Activated T-helper 1 cell treated with anti-CD3 and anti-CD28 coated beads, Interleukin-12 subunit alpha, Interleukin-12 subunit beta, Interleukin-2, Interleukin-4 antibody, amounts not matched to agents 30 ng/mL and 10 ng/mL and 1 ng/mL, durations not matched to agents 14 hours and 24 hours and 36 hours (primary cell): ENCODE results near the gene SMARCA2. TPM values are rescaled to one million over a fixed set of nuclear protein-coding genes. Genes with fewer than 3 reads are reported as not detected.

Source experiments
- DNase-seq: peaks from one replicate; pipeline ENCODE4 v3.0.0; 2021; ENCODE audit warnings: low spot score
- H3K27ac Mint-ChIP-seq: one replicate; pipeline ENCODE4 v1.8.0; 2021; ENCODE audit warnings: mild to moderate bottlenecking, mixed read lengths
- H3K27me3 Mint-ChIP-seq: one replicate; pipeline ENCODE4 v1.8.0; 2022; ENCODE audit warnings: mild to moderate bottlenecking, moderate library complexity, mixed read lengths; ENCODE audit not compliant: insufficient read depth
- H3K36me3 Mint-ChIP-seq: one replicate; pipeline ENCODE4 v1.8.0; 2021; ENCODE audit warnings: low read depth, mixed read lengths
- H3K4me1 Mint-ChIP-seq: one replicate; pipeline ENCODE4 v1.8.0; 2021; ENCODE audit warnings: low read depth, mixed read lengths
- H3K4me3 Mint-ChIP-seq: one replicate; pipeline ENCODE4 v1.8.0; 2021; ENCODE audit warnings: mild to moderate bottlenecking, moderate library complexity, mixed read lengths
- H3K9me3 Mint-ChIP-seq: one replicate; pipeline ENCODE4 v1.8.0; 2021; ENCODE audit warnings: mixed read lengths
- intact Hi-C: fragments of 100-400 bp; cut with micrococcal nuclease; formaldehyde crosslinking; loops from one replicate; pipeline ENCODE4 v1.15.1; 2024
- total RNA-seq: library from RNA; stranded (reverse); gene quantifications from 2 replicates; pipeline ENCODE4 v1.2.3, GENCODE V29; 2022

SMARCA2 gene
- total RNA-seq, 1 donor from 2014 or later, result 105 TPM

GRCh38 chr9:1995084-1995483 is 20.1 kb upstream of the SMARCA2 start:
- Mint-ChIP-seq H3K27ac (no peak overlapping the region), H3K4me1 (no peaks in the 10 kb centered on the region), H3K27me3 (peaks cover 19% of the 10 kb centered on the region), H3K9me3 (no peaks in the 10 kb centered on the region), H3K36me3 (no peaks in the 10 kb centered on the region), H3K4me3 (no peak overlapping the region)
- intact Hi-C loops, result no loop called here
- no peak for DNase-seq

GRCh38 chr9:1996156-1996555 is 19.0 kb upstream of the SMARCA2 start:
- Mint-ChIP-seq H3K36me3 (no peaks in the 10 kb centered on the region), H3K27ac (no peak overlapping the region), H3K4me3 (no peak overlapping the region), H3K4me1 (no peaks in the 10 kb centered on the region), H3K9me3 (no peaks in the 10 kb centered on the region), H3K27me3 (peaks cover 15% of the 10 kb centered on the region)
- DNase-seq, result no peak
- intact Hi-C loops, result no loop called here

GRCh38 chr9:1997646-1998045 is 17.5 kb upstream of the SMARCA2 start:
- no peaks in the 10 kb centered on the region for H3K9me3 Mint-ChIP-seq
- peaks cover 14% of the 10 kb centered on the region for H3K27me3 Mint-ChIP-seq
- intact Hi-C loops, result no loop called here
- H3K27ac Mint-ChIP-seq, result no peak overlapping the region
- no peak for DNase-seq
- H3K36me3 Mint-ChIP-seq, result no peaks in the 10 kb centered on the region
- no peak overlapping the region for H3K4me3 Mint-ChIP-seq
- H3K4me1 Mint-ChIP-seq, result no peaks in the 10 kb centered on the region

GRCh38 chr9:1998111-1998510 is 17.0 kb upstream of the SMARCA2 start:
- H3K4me3 Mint-ChIP-seq, result no peak overlapping the region

GRCh38 chr9:2000314-2000713 is 14.8 kb upstream of the SMARCA2 start:
- H3K27me3 Mint-ChIP-seq, result peaks cover 14% of the 10 kb centered on the region
- intact Hi-C loops, result no loop called here
- no peak for DNase-seq
- no peak overlapping the region for H3K27ac Mint-ChIP-seq
- H3K4me1 Mint-ChIP-seq, result peaks cover 6% of the 10 kb centered on the region
- no peak overlapping the region for H3K4me3 Mint-ChIP-seq
- no peaks in the 10 kb centered on the region for H3K36me3 Mint-ChIP-seq
- H3K9me3 Mint-ChIP-seq, result no peaks in the 10 kb centered on the region

More at GRCh38 chr9:1998111-1998510, 17.0 kb upstream of the SMARCA2 start:
- Mint-ChIP-seq H3K27ac (no peak overlapping the region), H3K27me3 (peaks cover 14% of the 10 kb centered on the region), H3K4me1 (no peaks in the 10 kb centered on the region), H3K36me3 (no peaks in the 10 kb centered on the region), H3K9me3 (no peaks in the 10 kb centered on the region)
- intact Hi-C loops, result no loop called here
- no peak for DNase-seq

- no peak overlapping the region for H3K4me3 Mint-ChIP-seq
- intact Hi-C loops, result no loop called here
- no peak for DNase-seq
- H3K36me3 Mint-ChIP-seq, result no peaks in the 10 kb centered on the region
- peaks cover 13% of the 10 kb centered on the region for H3K27me3 Mint-ChIP-seq
- no peak overlapping the region for H3K27ac Mint-ChIP-seq
- peaks cover 21% of the 10 kb centered on the region for H3K4me1 Mint-ChIP-seq
- H3K9me3 Mint-ChIP-seq, result no peaks in the 10 kb centered on the region
Observed at GRCh38 chr9:2008372-2008771, 6.8 kb upstream of the SMARCA2 start.

GRCh38 chr9:2012347-2012746 is 2.8 kb upstream of the SMARCA2 start:
- peak; percentile 25 for DNase-seq
- peaks cover 23% of the 10 kb centered on the region for H3K4me1 Mint-ChIP-seq
- H3K9me3 Mint-ChIP-seq, result no peaks in the 10 kb centered on the region
- H3K4me3 Mint-ChIP-seq, result peak overlapping the region; percentile 15
- peaks cover 8% of the 10 kb centered on the region for H3K27me3 Mint-ChIP-seq
- intact Hi-C loops, result loop anchor here (1.0 to 10.0 kb wide), 4 partner anchors 136 to 1372 kb away; no protein-coding TSS in a partner anchor
- H3K27ac Mint-ChIP-seq, result no peak overlapping the region
- no peaks in the 10 kb centered on the region for H3K36me3 Mint-ChIP-seq

- intact Hi-C loops, result loop anchor here (5.0 to 10.0 kb wide), 2 partner anchors 212 to 1371 kb away; no protein-coding TSS in a partner anchor
Observed at GRCh38 chr9:2013743-2014475, 1.2 kb upstream of the SMARCA2 start.

GRCh38 chr9:2015581-2016407 is 647 bp downstream of the SMARCA2 start:
- intact Hi-C loops, result loop anchor here (1.0 to 10.0 kb wide), 10 partner anchors 8 to 1743 kb away; partner anchors contain the start of genes PUM3 and VLDLR
- H3K27ac Mint-ChIP-seq, result peak overlapping the region; percentile 99
- no peaks in the 10 kb centered on the region for H3K9me3 Mint-ChIP-seq
- no peaks in the 10 kb centered on the region for H3K36me3 Mint-ChIP-seq
- peak overlapping the region; percentile 99 for H3K4me3 Mint-ChIP-seq
- peak; percentile 40 for DNase-seq
- peaks cover 2% of the 10 kb centered on the region for H3K27me3 Mint-ChIP-seq
- peaks cover 53% of the 10 kb centered on the region for H3K4me1 Mint-ChIP-seq

More at GRCh38 chr9:2013743-2014475, 1.2 kb upstream of the SMARCA2 start:
- Mint-ChIP-seq H3K9me3 (no peaks in the 10 kb centered on the region), H3K36me3 (no peaks in the 10 kb centered on the region), H3K27ac (no peak overlapping the region), H3K4me1 (peaks cover 34% of the 10 kb centered on the region), H3K27me3 (peaks cover 5% of the 10 kb centered on the region), H3K4me3 (peak overlapping the region; percentile 99)
- no peak for DNase-seq

GRCh38 chr9:2016408-2017330 is 1.5 kb downstream of the SMARCA2 start:
- no peaks in the 10 kb centered on the region for H3K9me3 Mint-ChIP-seq
- intact Hi-C loops, result loop anchor here (2.0 to 10.0 kb wide), 5 partner anchors 606 to 1744 kb away; partner anchors contain the start of gene VLDLR
- peaks cover 2% of the 10 kb centered on the region for H3K27me3 Mint-ChIP-seq
- H3K4me1 Mint-ChIP-seq, result peaks cover 62% of the 10 kb centered on the region
- H3K36me3 Mint-ChIP-seq, result peaks cover 3% of the 10 kb centered on the region
- DNase-seq, result peak; percentile 47
- peak overlapping the region; percentile 99 for H3K4me3 Mint-ChIP-seq
- H3K27ac Mint-ChIP-seq, result peak overlapping the region; percentile 99

- Mint-ChIP-seq H3K4me3 (peak overlapping the region; percentile 99), H3K4me1 (peaks cover 64% of the 10 kb centered on the region), H3K27me3 (no peaks in the 10 kb centered on the region), H3K27ac (peak overlapping the region; percentile 99), H3K9me3 (no peaks in the 10 kb centered on the region), H3K36me3 (peaks cover 3% of the 10 kb centered on the region)
- intact Hi-C loops, result loop anchor here (1.0 to 10.0 kb wide), 6 partner anchors 142 to 1745 kb away; partner anchors contain the start of gene VLDLR
- DNase-seq, result peak; percentile 79
Observed at GRCh38 chr9:2017331-2018161, 2.4 kb downstream of the SMARCA2 start.
